Placental epithelial cell (primary cell): ENCODE results near the gene GOLGA8G. TPM values are rescaled to one million over a fixed set of nuclear protein-coding genes. Genes with fewer than 3 reads are reported as not detected.

Source experiments
- small RNA-seq: library from RNA; depleted of rRNA; stranded (forward); fragments of <200 nt; gene quantifications from one replicate; pipeline ENCODE3, GENCODE V24; 2012
- total RNA-seq: library from RNA; depleted of rRNA; stranded (reverse); fragments of >200 nt; gene quantifications from 2 replicates; pipeline ENCODE4 v1.2.3, GENCODE V29; 2012

Gene GOLGA8G, protein sequence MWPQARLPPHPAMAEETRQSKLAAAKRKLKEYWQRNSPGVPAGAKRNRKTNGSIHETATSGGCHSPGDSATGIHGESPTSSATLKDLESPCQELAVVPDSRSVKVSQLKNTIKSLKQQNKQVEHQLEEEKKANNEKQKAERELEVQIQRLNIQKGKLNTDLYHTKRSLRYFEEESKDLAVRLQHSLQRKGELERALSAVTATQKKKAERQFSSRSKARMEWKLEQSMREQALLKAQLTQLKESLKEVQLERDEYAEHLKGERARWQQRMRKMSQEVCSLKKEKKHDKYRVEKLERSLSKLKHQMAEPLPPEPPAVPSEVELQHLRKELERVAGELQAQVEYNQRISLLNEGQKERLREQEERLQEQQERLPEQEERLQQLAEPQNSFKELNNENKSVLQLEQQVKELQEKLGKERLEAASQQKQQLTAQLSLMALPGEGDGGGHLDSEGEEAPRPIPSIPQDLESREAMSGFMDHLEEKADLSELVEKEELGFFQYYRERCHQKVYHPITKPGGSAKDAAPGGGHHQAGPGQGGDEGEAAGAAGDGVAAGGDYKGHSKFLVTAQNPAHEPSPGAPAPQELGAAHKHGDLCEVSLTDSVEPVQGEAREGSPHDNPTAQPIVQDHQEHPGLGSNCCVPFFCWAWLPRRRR
- total RNA-seq, result under 0.01 TPM in 1 of 2 replicates, not detected in the other

DNA sequence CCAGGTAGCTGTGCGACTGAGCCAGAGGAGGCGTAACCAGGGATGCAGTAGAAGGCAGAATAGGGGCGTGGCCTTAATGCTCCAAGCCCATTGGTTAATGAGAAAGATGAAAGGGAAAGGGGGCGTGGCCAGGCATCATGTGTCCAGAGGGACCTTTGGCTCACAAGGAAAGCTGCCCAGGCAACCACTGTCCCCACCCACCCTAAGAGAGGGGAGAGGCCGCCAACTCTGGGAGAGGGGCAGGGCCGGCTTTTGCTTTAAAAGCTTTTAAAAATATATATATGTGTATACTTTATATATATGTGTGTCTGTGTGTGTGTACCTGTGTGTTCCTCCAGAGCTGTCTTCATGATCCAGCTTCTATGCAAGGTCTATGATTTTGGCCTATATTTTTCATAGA, at the start of gene GOLGA8G:
Gene GOLGA8G, minus strand, starts transcription at position 18 of the 400 bp plus-strand sequence. CDS start 62 bp downstream, outside the sequence.

DNA sequence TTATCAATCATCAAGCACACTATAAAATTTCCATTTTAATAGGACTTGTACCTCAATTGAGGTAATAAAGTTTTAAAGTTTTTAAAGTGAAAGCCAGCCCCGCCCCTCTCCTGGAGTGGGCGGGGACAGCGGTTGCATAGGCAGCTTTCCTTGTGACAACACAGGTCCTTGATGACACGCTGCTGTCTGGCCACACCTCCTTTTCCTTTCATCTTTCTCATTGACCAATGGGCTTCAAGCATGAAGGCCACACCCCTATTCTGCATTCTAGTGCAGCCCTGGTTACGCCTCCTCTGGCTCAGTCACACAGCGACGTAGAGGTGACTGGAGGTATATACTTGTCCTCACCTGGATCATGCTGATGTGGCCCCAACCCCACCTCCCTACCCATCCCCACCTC, 20.5 kb upstream of the GOLGA8G start, which contains the start of gene GOLGA6L25:
Gene GOLGA6L25, plus strand, starts transcription at position 301 of the 400 bp plus-strand sequence. Its CDS starts 61 bp downstream, at position 362.

Small RNA genes lying within 50 kb of the gene (small RNA-seq; reads per million reads assigned to genes)
- gene AC138749.2 (not detected), gene AC138749.4 (not detected), gene AC138749.5 (not detected), gene MIR4509-3 (not detected), gene RF00017 (not detected)

Other genes starting within 250 kb of the GOLGA8G start
- gene HERC2, start 210.8 kb downstream of the GOLGA8G start, total RNA-seq, result 36.1 and 51.4 TPM in 2 replicates
- not detected in 2 replicates for gene GOLGA6L24, start 174.9 kb downstream of the GOLGA8G start, total RNA-seq
- under 0.01 TPM in 1 of 2 replicates, not detected in the other for gene GOLGA8F, start 154.3 kb downstream of the GOLGA8G start, total RNA-seq
- not detected in 2 replicates for gene GOLGA6L25, start 20.6 kb upstream of the GOLGA8G start, total RNA-seq
- gene GOLGA8M, start 179.4 kb upstream of the GOLGA8G start, total RNA-seq, result 1.3 TPM in 1 of 2 replicates, not detected in the other